Endothelial cell of umbilical vein (primary cell): ENCODE measurements around the gene PIKFYVE. TPM values are rescaled to one million over a fixed set of nuclear protein-coding genes. Genes with fewer than 3 reads are reported as not detected.

Experiments used
- BruUV-seq: library from RNA; stranded (reverse); fragments of 400-500 nt; replicated peaks from 2 replicates; lab custom pipeline; 2021; lab: Mats Ljungman, UMichigan
- CTCF ChIA-PET: fragments of 300-600, 350-600 bp; sonication (Branson Sonifier 250); formaldehyde crosslinking; loops from one replicate; lab custom pipeline; 2021; ENCODE audit warnings: antibody characterized with exemption, inconsistent platforms; lab: Charles Lee
- POLR2A ChIA-PET: fragments of 300-600, 350-600 bp; sonication (Branson Sonifier 250); formaldehyde crosslinking; loops from one replicate; lab custom pipeline; 2021; ENCODE audit warnings: antibody characterized with exemption, inconsistent platforms; lab: Charles Lee
- DNase-seq: peaks from one replicate; pipeline ENCODE4 v3.0.0-alpha.2; 2011; ENCODE audit warnings: low read depth, low spot score
- FAIRE-seq: peaks from 2 replicates; lab custom pipeline; 2011; peaks lifted over from hg19 to GRCh38; lab: Jason Lieb, UNC
- H2AFZ ChIP-seq: 2 replicates; pipeline ENCODE4 v1.6.0; 2012; ENCODE audit warnings: low read depth, low read length, control low read depth, inconsistent platforms
- H3K27ac ChIP-seq: 2 replicates; pipeline ENCODE4 v1.5.1; 2011; ENCODE audit warnings: low read depth, mild to moderate bottlenecking, control low read depth, low read length, moderate library complexity; ENCODE audit not compliant: insufficient read depth
- H3K27me3 ChIP-seq, 2 experiments: 2 replicates each; pipeline versions ENCODE4 v1.6.0 to v1.6.1; 2011; ENCODE audit warnings: low read length in 2 of 2, mixed read lengths in 1 of 2; ENCODE audit not compliant: control insufficient read depth in 2 of 2, insufficient read depth in 2 of 2
- H3K36me3 ChIP-seq, 2 experiments: 2 replicates in 1 of 2; 3 replicates in 1 of 2; pipeline ENCODE4 v1.5.1; 2011; ENCODE audit warnings: low read length in 2 of 2, mild to moderate bottlenecking in 1 of 2, moderate library complexity in 1 of 2; ENCODE audit not compliant: control insufficient read depth in 2 of 2, insufficient read depth in 2 of 2; ENCODE audit errors: extremely low read depth in 1 of 2
- H3K4me1 ChIP-seq: 3 replicates; pipeline ENCODE4 v1.5.1; 2011; ENCODE audit warnings: mild to moderate bottlenecking, low read length; ENCODE audit not compliant: control insufficient read depth, insufficient read depth; ENCODE audit errors: extremely low read depth
- H3K4me2 ChIP-seq: 2 replicates; pipeline ENCODE4 v1.6.1; 2011; ENCODE audit warnings: low read length, control low read depth, mixed read lengths; ENCODE audit not compliant: insufficient read depth
- H3K4me3 ChIP-seq, 3 experiments: fragments of 200-600 bp in 1 of 3; sonication (generic), shearing (Covaris generic) in 1 of 3; replicated peaks in 1 of 3; 2 replicates each; pipeline ENCODE4 v1.5.1; 2011 to 2016; ENCODE audit warnings: control low read depth in 3 of 3, low read length in 3 of 3, mild to moderate bottlenecking in 2 of 3, inconsistent platforms in 1 of 3, low read depth in 1 of 3, moderate library complexity in 1 of 3; ENCODE audit not compliant: insufficient read depth in 1 of 3
- H3K79me2 ChIP-seq: 2 replicates; pipeline ENCODE4 v1.6.0; 2012; ENCODE audit warnings: low read length, inconsistent platforms; ENCODE audit not compliant: control insufficient read depth, insufficient read depth
- H3K9ac ChIP-seq: replicated peaks from 2 replicates; pipeline ENCODE3; 2011; ENCODE audit warnings: low read length, control low read depth; ENCODE audit not compliant: insufficient read depth; ENCODE audit errors: extremely low read depth
- H3K9me1 ChIP-seq: replicated peaks from 3 replicates; pipeline ENCODE4 v1.6.0; 2011; ENCODE audit warnings: mild to moderate bottlenecking, low read length; ENCODE audit not compliant: control insufficient read depth, insufficient read depth; ENCODE audit errors: extremely low read depth
- H3K9me3 ChIP-seq: replicated peaks from 2 replicates; pipeline ENCODE4 v1.5.1; 2012; ENCODE audit warnings: low read length, inconsistent platforms; ENCODE audit not compliant: control insufficient read depth, insufficient read depth
- H4K20me1 ChIP-seq: replicated peaks from 2 replicates; pipeline ENCODE3; 2011; ENCODE audit warnings: mild to moderate bottlenecking, low read length; ENCODE audit not compliant: control insufficient read depth, insufficient read depth; ENCODE audit errors: extremely low read depth
- CTCF ChIP-seq, 2 donors: IDR thresholded peaks; 1 replicate in 1 of 2; 2 replicates in 1 of 2; pipeline ENCODE4 v1.5.1; 2011; ENCODE audit warnings: low read length in 2 of 2, mild to moderate bottlenecking in 2 of 2, moderate library complexity in 2 of 2, control low read depth in 1 of 2, inconsistent platforms in 1 of 2, low read depth in 1 of 2; ENCODE audit not compliant: insufficient read depth in 1 of 2; ENCODE audit errors: extremely low read depth in 1 of 2
- EZH2 ChIP-seq: IDR thresholded peaks from 2 replicates; pipeline ENCODE4 v1.6.1; 2012; ENCODE audit warnings: borderline replicate concordance, low read depth, mild to moderate bottlenecking, moderate library complexity, low read length, inconsistent platforms; ENCODE audit not compliant: severe bottlenecking
- FOS ChIP-seq: IDR thresholded peaks from 2 replicates; pipeline ENCODE4 v1.6.1; 2011; ENCODE audit warnings: mild to moderate bottlenecking, low read length, moderate library complexity, borderline replicate concordance; ENCODE audit not compliant: insufficient read depth
- GATA2 ChIP-seq: IDR thresholded peaks from 2 replicates; pipeline ENCODE4 v1.7.0; 2011; ENCODE audit warnings: low read depth, mild to moderate bottlenecking, moderate library complexity, mixed read lengths, low read length; ENCODE audit not compliant: insufficient read length, insufficient read depth
- JUN ChIP-seq: IDR thresholded peaks from 2 replicates; pipeline ENCODE4 v1.6.1; 2011; ENCODE audit warnings: borderline replicate concordance, low read depth; ENCODE audit not compliant: insufficient read length, insufficient read depth
- MYC ChIP-seq: IDR thresholded peaks from one replicate; pipeline ENCODE4 v1.6.1; 2011; ENCODE audit warnings: mild to moderate bottlenecking, low read depth, low read length
- POLR2A ChIP-seq: IDR thresholded peaks from 2 replicates; pipeline ENCODE4 v1.6.1; 2012; ENCODE audit warnings: low read depth, mild to moderate bottlenecking, control low read depth, low read length
- POLR2AphosphoS5 ChIP-seq: IDR thresholded peaks from 2 replicates; pipeline ENCODE4 v1.6.1; 2012; ENCODE audit warnings: low read depth, mild to moderate bottlenecking, control low read depth, low read length, moderate library complexity; ENCODE audit not compliant: insufficient read depth
- dilution Hi-C: fragments of 300-500 bp; cut with MboI; formaldehyde crosslinking; loops from one replicate; pipeline ENCODE4 v1.15.0; 2019; ENCODE audit warnings: low sequenced_read_pairs; ENCODE audit not compliant: extremely low pct_ligation_motif_present
- intact Hi-C: fragments of 100-400 bp; cut with micrococcal nuclease; formaldehyde crosslinking; loops from one replicate; pipeline ENCODE4 v1.10.0; 2022
- polyA plus RNA-seq, 4 experiments: library from polyadenylated mRNA; depleted of rRNA in 3 of 4; stranded (reverse) in 3 of 4; unstranded in 1 of 4; fragments of >200 nt; gene quantifications; 2 replicates each; pipeline versions ENCODE4 v1.2.1 to v1.2.3, GENCODE V29; 2011 to 2012; ENCODE audit warnings: missing spikeins in 1 of 4
- total RNA-seq: library from RNA; stranded (reverse); gene quantifications from 2 replicates; pipeline ENCODE4 v1.2.3, GENCODE V29; 2021
- TF ChIP-seq, protein P1 (sequence below): IDR thresholded peaks from 2 replicates; pipeline ENCODE4 v1.6.1; 2011; ENCODE audit not compliant: insufficient read depth, insufficient read length

Gene PIKFYVE
- total and polyA plus RNA-seq, 2 donors (not counting 3 experiments of a cell fraction or from before 2014, with no cell fraction given) = 9.0 to 28.2 TPM

GRCh38 chr2:208255557-208256106 is 10.4 kb upstream of the PIKFYVE start:
- H3K36me3 ChIP-seq = peaks cover 2 to 6% of the 10 kb centered on the region in 2 experiments
- H3K4me2 ChIP-seq = peak overlapping the region; percentile 76
- DNase-seq (no peak), FAIRE-seq (no peak)
- H3K79me2 ChIP-seq = peaks cover 6% of the 10 kb centered on the region
- ChIA-PET POLR2A (interaction anchor here (1.7 kb wide), 1 partner anchor 11 kb away, joined by 8 read pairs; the partner anchor contains the start of gene PIKFYVE), CTCF (interaction anchor here (2.0 to 6.6 kb wide), 7 partner anchors 10 to 563 kb away, joined by 5 to 90 read pairs (median 12); partner anchors contain the start of gene PIKFYVE)
- H4K20me1 ChIP-seq = no peaks in the 10 kb centered on the region
- peaks cover 19% of the 10 kb centered on the region for H3K4me1 ChIP-seq
- peak overlapping the region; percentile 53 for H3K9ac ChIP-seq
- H3K4me3 ChIP-seq = peak overlapping the region; percentile 74 to 99 (median 99)
- H2AFZ ChIP-seq = peak overlapping the region; percentile 93
- peak overlapping the region; percentile 50 for H3K27ac ChIP-seq
- no peaks in the 10 kb centered on the region for H3K9me3 ChIP-seq
- no TSS peak for BruUV-seq
- no peaks in the 10 kb centered on the region for H3K9me1 ChIP-seq
- no peaks in the 10 kb centered on the region for H3K27me3 ChIP-seq
- TF ChIP-seq GATA2 (no peak), POLR2A (no peak), CTCF (IDR thresholded peaks at IDR 0.05; ENCODE audit: extremely low read depth in 1 of 2, insufficient read depth in 1 of 2, low read depth in 1 of 2, low read length in 2 of 2) (no peak), JUN (no peak), FOS (no peak), MYC (no peak), POLR2AphosphoS5 (no peak), EZH2 (no peak)
- TF ChIP-seq, protein P1, sequence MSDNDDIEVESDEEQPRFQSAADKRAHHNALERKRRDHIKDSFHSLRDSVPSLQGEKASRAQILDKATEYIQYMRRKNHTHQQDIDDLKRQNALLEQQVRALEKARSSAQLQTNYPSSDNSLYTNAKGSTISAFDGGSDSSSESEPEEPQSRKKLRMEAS = no peak
- dilution Hi-C loops = no loop called here
- intact Hi-C loops = loop anchor here (1.0 to 10.0 kb wide), 4 partner anchors 11 to 1915 kb away; partner anchors contain the start of genes FZD5, KANSL1L and PIKFYVE
